HG03558 (cell line): ENCODE results near the gene CTXND1.
"Not testable (repeated sequence)": the region's sequence is repeated elsewhere in the genome, so short reads cannot be mapped to it uniquely, and the experiment has no call there.

Experiments
- ATAC-seq: cut with Tn5 transposase; IDR thresholded peaks from one replicate; pipeline ENCODE4 v1.9.1; 2021; ENCODE audit warnings: moderate number of reproducible peaks; ENCODE audit not compliant: unreplicated experiment; ENCODE audit errors: extremely low read depth

Gene CTXND1

DNA sequence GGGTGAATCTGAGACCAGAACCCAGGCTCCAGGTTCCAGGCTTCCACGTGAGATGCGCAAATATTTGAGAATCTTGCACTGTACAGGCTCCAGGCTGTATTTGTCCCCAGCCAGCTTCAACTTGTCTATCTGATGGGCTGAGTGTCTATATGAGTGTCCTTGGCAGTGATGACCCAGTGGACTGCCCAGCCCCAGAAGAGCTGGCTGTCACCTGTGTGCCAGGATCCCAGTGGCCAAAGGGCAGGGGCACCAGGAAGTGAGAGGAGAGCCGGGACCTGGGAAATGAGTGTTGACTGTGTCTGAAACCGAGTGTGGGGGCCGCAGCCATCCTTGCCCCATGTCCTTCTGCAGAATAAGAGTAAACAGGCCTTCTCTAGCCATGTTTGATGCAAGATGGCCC, 88.8 kb downstream of the CTXND1 start:
- ATAC-seq, result no peak

DNA sequence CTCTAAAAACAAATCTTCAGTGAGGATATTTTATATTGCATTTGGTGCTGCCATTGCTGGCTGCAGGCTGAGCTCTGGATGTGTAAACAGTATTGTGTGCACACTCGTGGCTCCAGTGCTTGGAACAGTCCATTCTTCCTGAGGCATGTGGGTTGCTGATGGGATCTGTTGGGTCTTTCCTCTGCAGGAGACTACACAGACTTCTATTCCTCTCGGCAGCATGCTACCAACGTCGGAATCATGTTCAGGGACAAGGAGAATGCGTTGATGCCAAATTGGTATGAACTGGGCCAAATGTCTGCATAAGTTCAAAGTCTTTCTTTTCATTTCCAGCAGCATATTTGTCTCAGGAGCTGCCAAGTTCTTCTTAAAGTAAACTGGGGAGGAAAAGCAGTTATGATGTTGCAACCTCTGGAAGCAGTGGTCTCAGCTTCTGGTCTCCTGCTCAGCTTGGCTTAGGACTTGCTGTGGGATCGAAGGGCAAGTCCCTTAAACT, 89.9 kb downstream of the CTXND1 start:
- no peak for ATAC-seq

DNA sequence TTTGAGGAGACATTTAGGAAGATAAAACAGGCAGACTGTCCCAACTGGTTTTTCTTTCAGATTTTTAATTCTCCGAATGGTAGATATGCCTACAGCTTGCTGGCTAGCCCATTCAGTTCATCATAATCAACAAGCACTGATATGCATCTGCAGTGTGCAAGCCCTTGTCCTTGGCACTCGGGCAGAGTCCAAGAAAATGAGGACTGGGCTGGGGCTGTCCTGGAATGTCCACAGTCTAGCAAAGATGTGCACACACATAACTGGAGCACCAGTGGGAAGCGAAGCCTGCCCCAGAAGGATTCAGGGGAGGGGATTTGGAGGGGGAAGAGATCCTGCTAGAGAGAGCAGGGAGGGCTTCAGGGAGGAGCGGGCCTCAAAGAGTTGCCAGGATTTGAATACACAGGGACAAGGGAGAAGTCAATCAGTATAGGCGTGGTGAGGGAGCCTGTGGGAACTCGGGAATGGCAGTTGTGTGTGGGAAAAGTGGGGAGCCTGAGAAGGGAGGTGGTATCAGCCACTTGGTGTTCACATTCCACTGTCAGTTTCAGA, 90.5 kb downstream of the CTXND1 start:
- no peak for ATAC-seq

- ATAC-seq, result no peak
Observed at GRCh38 chr15:80160570-80161156, 91.3 kb downstream of the CTXND1 start.

- no peak for ATAC-seq
Observed at GRCh38 chr15:80159811-80160569, 92.0 kb downstream of the CTXND1 start.

GRCh38 chr15:80159301-80159700, 92.7 kb downstream of the CTXND1 start:
- ATAC-seq, result no peak

DNA sequence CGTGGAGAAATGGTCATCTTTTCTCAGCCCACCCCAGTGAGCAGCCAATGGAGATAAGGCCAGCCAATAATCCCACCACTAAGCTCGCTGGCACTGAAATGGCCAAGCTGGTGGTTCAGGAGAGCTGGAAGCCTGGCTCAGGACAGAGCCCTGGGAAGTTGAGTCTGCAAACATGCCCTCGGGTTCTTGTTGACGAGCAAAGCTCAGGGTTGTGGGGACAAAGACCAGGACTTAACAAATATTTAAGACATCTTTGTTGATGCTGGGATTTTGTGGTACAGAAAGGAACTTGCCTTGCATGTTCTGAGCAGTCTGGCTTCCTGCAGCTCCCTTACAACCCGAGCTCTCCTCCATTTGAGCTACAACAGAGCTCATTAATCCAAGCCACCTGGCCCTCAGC, 94.8 kb downstream of the CTXND1 start:
- ATAC-seq, result no peak

GRCh38 chr15:80156176-80156720, 95.8 kb downstream of the CTXND1 start:
- ATAC-seq, result no peak

DNA sequence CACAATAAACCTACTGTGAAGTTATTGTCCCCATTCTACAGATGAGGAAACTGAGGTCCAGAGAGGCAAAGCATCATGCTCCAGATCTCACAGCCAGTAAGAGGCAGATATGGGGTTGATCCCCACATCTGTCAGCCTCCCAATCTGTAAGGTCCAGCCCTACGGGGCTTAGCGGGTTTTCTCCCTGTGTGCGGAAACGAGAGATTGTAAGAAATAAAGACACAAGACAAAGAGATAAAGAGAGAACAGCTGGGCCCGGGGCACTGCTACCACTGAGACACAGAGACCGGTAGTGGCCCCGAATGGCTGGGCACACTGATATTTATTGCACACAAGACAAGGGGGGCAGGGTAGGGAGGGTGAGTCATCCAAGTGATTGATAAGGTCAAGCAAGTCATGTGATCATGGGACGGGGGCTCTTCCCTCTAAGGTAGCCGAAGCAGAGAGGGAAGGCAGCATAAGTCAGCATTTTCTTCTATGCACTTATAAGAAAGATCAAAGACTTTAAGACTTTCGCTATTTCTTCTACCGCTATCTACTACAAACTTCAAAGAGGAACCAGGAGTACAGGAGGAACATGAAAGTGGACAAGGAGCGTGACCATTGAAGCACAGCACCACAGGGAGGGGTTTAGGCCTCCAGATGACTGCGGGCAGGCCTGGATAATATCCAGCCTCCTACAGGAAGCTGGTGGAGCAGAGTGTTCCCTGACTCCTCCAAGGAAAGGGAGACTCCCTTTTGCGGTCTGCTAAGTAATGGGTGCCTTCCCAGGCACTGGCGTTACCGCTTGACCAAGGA, 96.4 kb downstream of the CTXND1 start:
- ATAC-seq, result not testable (repeated sequence)

DNA sequence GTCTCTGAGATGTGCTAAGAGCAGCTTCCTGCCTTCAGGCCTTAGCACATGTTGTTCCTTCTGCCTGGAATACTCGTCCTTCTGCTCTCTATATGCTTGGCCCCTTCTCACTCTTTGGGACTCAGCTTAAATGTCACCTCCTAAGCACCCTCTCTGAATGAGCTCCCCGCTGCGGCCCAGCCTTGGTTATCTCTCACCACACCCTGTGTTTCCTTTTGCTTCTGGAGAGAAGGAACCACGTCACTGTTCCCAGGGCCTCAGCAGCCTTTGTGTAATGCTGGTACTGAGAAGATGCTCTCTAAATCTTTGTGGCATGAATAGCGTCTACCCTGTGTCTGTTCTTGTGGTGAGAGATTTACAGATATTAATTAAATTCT, 97.0 kb downstream of the CTXND1 start:
- ATAC-seq, result no peak

GRCh38 chr15:80154336-80154735, 97.7 kb downstream of the CTXND1 start:
- ATAC-seq, result no peak

GRCh38 chr15:80153900-80154299, 98.1 kb downstream of the CTXND1 start:
- ATAC-seq, result no peak

DNA sequence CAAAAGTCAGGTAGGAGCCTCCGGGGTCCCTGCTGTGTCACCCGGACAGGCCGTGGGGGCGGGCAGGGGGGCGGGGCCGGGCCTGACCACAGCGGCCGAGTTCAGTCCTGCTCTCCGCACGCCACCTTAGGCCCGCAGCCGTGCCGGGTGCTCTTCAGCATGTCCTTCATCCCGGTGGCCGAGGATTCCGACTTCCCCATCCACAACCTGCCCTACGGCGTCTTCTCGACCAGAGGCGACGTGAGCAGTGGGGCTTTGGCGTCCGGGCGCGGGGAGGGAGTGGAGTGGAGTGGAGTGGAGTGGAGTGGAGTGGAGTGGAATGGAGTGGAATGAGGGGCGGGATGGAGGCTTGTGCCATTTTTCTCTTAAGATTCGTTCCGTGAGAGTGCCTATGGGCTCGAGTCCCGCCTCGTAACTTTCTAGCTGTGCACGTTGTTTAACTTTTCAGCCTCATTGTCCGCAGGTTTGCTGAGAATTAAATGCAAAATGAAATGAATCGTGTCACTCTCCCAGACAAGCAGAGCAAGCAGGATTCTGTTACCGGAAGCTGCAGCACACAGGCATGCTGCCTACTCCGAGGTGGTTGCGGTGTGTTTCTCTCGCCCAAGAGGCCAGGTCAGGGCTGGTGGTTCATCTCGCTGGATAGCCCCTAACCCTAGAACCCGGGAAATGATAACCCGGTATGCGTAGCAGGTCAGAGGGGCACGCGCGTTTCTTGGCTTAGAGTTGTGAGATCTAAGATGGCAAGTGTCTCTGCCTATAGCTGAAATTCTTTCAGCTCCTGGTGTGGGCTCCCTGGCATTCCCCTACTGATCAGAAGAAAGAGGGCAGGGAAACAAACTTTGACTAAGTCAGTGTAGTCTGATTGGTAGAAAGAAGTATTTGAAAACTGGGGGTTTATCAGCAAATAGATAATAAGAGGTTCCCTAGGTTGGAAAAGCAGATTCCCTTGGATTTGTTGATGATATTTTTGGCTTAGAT, 98.8 kb downstream of the CTXND1 start, which contains the start of gene FAH:
Gene FAH (plus strand): TSS at position 104 of the 981 bp plus-strand sequence. CDS start 56 bp downstream, at position 160.
- no peak for ATAC-seq

- ATAC-seq, result no peak
Observed at GRCh38 chr15:80152180-80152895, 99.7 kb downstream of the CTXND1 start.

DNA sequence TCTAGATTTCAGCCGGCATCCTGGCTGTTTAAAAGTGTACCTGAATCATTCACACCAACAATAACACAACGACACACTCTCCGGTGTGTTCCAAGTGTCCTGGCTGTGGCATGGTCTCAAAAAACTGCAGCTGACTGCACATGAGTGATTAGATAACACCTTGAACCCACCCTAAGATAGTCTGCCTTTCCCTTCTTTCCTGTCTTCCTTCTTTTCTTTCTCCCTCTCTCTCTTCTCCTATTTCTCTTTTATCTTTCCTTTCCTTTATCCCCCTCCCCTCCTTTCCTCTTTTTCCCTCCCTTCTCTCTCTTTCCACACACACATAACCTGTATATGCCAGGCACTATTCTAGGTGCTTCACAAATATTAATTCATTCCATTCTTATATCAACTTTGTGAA, 100.4 kb downstream of the CTXND1 start:
- no peak for ATAC-seq

DNA sequence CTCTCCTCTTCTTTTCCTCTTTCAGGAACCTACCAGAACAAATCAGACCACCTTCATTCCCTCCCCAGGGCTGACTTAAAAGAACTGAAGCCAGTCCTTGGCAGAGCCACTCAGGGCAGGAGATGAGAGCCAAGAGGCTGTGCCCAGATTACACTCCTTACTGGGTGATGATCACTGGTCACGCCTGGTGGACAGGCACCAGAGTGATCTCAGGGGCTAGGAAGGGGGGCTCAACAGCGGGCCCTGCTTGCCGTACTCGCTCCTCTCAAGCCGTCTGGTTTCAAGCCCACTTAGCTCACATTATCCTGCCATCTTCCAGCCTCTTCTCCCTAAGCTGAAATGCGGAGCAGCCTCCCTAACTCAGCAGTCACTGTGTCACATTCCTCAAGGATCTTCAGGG, 100.9 kb downstream of the CTXND1 start:
- ATAC-seq, result no peak
